Heart left ventricle (tissue), 13 donors: Measurements from ENCODE around the gene CDK5R2.

Experiments
- CTCF ChIP-seq, 12 donors: fragments of 200-600 bp; sonication (generic) in 4 of 12; IDR thresholded peaks; one replicate each; pipeline versions ENCODE4 v1.5.0 to v1.8.0; 2018 to 2022; ENCODE audit warnings: antibody characterized with exemption in 12 of 12, mild to moderate bottlenecking in 5 of 12
- POLR2A ChIP-seq, 2 donors: fragments of 450-650 bp; IDR thresholded peaks; one replicate each; pipeline ENCODE4 v1.6.1; 2017; ENCODE audit warnings: antibody characterized with exemption in 2 of 2, mild to moderate bottlenecking in 2 of 2, moderate library complexity in 2 of 2
- donor health status: ischemic (EF 13 %, LVEDD 7.1; RV severe dilation, severe dysfunction).
- donor health status: DM: no; HTN: yes; CAD: no.
- donor health status: DM: no; HTN: no; CAD: no.
- donor health status: ischemic (EF 25% LVEDD 6.9; RV normal size, moderate dysfunction).
- donor health status: ischemic (EF 25% LVEDD 5.7; RV mildly dilated, moderate dysfunction).
- donor health status: ischemic (EF 35%, LVEDD 5.7; RV mildly dilated, moderate dysfunction).
- donor health status: nonischemic (EF 11% LVEDD 7.7; RV severe dilation, severe dysfunction).
- donor health status: DM: yes; HTN: yes; CAD: no.
- donor health status: PGD.
- donor health status: ischemic (EF 29% LVEDD 5.4; RV normal size, mild dysfunction).
- donor health status: nonischemic (EF 23%, LVEDD 6.1; RV moderate dilation, normal function).

- TF ChIP-seq CTCF (IDR thresholded peaks at IDR 0.05) (no peak), POLR2A (IDR thresholded peaks at IDR 0.05) (no peak)
Observed at GRCh38 chr2:218962859-218963492, 3.5 kb downstream of the CDK5R2 start.
